MM.1S (cell line): ENCODE data around the gene MAP3K3.

Experiments used
- CTCF ChIP-seq: fragments of 300-600 bp; sonication (generic); IDR thresholded peaks from 2 replicates; pipeline ENCODE4 v1.5.1; 2016; ENCODE audit warnings: antibody characterized with exemption, low read length, mixed read lengths
- EZH2 ChIP-seq: fragments of 300-600 bp; sonication (generic); optimal IDR thresholded peaks from 2 replicates; pipeline ENCODE3; 2017; ENCODE audit warnings: low read depth, mild to moderate bottlenecking, antibody characterized with exemption, low read length, mixed read lengths

- TF ChIP-seq CTCF (no peak), EZH2 (no peak)
These were observed 24.2 kb downstream of the MAP3K3 start for GRCh38 chr17:63646488-63646806.
